Epithelial cell of alveolus of lung (primary cell): ENCODE data around the gene TMIGD3. TPM values are rescaled to one million over a fixed set of nuclear protein-coding genes. Genes with fewer than 3 reads are reported as not detected.

Experiments
- total RNA-seq: library from RNA; depleted of rRNA; stranded (reverse); fragments of >200 nt; gene quantifications from 2 replicates; pipeline ENCODE4 v1.2.1, GENCODE V29; 2015

Gene TMIGD3
- total RNA-seq, result not detected in 2 replicates

GRCh38 chr1:111503585-111504060 lies at the start of gene TMIGD3, which contains the start of gene ADORA3:
Gene TMIGD3 (minus strand): TSS chr1:111503633. CDS start chr1:111503354, 279 bp downstream.
Gene ADORA3 (minus strand): TSS chr1:111503633. CDS start chr1:111503354, 279 bp downstream.

GRCh38 chr1:111448918-111449702 lies 54.3 kb downstream of the TMIGD3 start, which contains the start of the genes ATP5PB and WDR77:
Gene ATP5PB (plus strand): TSS chr1:111449464. CDS start chr1:111449542, 78 bp downstream.
Gene WDR77 (minus strand): TSS chr1:111449256. CDS start chr1:111449169, 87 bp downstream.

Other genes with a start within 250 kb of the TMIGD3 start
- not detected in 2 replicates for gene CHIA, start 212.8 kb downstream of the TMIGD3 start, total RNA-seq
- gene OVGP1, start 75.9 kb downstream of the TMIGD3 start, total RNA-seq, result 0.13 and 0.56 TPM in 2 replicates
- 20.2 and 39.0 TPM in 2 replicates for gene WDR77, start 54.4 kb downstream of the TMIGD3 start, total RNA-seq
- 209 and 275 TPM in 2 replicates for gene ATP5PB, start 54.2 kb downstream of the TMIGD3 start, total RNA-seq
- 0.26 and 0.48 TPM in 2 replicates for gene C1orf162, start 29.6 kb downstream of the TMIGD3 start, total RNA-seq
- gene ADORA3, start within 50 bp of the TMIGD3 start, total RNA-seq, result not detected in 2 replicates
- 34.1 and 41.7 TPM in 2 replicates for gene RAP1A, start 116.2 kb upstream of the TMIGD3 start, total RNA-seq
- gene INKA2, start 235.8 kb upstream of the TMIGD3 start, total RNA-seq, result 0.72 and 1.8 TPM in 2 replicates